Activated CD4-positive, alpha-beta T cell treated with anti-CD3 and anti-CD28 coated beads, Interleukin-2, Interleukin-4, amounts not matched to agents 100 ng/mL and 50 ng/mL, durations not matched to agents 16 hours and 8 hours (primary cell): ENCODE results near the gene KLHL40.
A peak's percentile ranks its signal among the peaks of the same experiment; 100 is the strongest.

Experiments used
- DNase-seq: peaks from one replicate; pipeline ENCODE4 v3.0.0-alpha.2; 2020; ENCODE audit warnings: low spot score

The KLHL40 gene

GRCh38 chr3:42690766-42691680, 5.7 kb downstream of the KLHL40 start:
- no peak for DNase-seq

DNA sequence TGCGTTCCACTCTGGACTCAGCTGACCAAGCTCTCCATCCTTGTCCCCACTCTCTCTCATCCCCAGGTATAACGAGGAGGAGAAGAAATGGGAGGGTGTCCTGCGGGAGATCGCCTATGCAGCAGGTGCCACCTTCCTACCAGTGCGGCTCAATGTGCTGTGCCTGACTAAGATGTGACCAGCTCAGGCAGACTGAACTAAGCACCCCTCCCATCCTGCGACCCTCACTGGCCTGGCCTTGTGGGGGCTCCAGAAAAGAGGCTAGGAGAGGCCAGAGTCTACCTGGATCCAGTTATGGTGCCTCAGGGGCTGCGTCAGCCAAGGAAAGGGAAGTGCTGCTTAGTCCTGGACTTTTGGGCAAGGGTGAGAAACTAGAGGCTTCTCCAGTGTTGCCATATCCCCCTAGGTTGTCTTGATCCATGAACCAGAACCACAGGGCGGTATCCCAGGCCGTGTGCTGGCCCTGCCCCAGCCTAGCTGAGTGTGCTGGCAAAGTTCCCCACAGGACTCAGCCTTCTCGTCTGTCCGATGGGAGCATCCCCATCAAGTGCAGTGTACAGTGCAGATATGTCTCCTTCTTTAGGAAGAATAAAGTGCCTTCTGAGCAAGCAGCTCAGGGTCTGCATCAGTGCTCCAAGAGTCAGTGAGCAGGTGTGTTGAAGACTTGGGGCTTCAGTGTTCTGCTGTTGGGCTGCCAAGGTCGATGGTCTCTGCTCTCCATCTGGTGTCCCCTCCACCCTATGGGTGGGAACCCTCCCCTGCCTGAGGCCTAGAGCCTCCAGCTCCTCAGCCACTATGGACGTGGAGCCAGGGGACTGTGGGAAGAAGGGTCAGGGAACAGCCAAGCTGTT, 6.7 kb downstream of the KLHL40 start:
- DNase-seq: no peak

DNA sequence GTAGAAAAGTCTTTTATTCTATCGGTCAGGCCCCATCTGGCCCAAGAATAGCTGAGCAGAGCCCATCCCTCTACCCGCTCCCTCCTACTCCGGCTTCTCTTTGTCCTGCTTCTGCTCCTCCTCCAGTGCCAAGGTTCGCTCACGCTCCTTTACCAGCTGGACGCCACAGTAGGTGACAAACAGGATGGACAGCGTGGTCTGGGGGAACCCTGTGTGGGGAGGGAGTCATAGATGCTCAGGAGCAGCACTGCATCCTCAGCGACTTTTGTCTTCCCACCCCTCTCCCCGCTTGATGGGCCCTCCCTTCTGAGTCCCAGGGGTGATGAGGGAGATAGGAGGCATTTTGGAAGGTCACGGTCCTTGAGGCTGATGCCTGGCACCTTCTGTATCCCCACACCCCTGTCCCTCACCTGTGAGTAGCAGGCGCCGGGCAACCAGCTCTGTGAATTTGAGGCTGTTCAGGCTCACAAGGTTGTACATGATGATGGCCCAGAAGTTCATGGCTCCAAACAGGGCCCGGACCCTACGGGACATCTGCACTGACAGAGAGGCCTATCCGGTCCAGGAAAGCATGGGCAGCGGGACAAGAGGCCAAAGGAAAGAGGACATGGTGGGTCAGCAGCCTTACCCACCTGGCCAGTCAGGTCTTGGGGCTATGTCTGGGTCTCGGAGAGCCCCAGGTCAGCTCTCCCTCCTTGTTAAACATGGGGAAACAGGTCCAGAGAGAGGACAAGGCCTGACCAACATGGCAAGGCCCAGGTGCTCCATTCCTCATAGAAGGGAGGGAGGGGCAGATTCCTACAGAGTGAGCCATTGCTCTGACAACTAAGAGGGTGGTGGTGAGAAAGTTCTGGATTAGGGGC, 7.6 kb downstream of the KLHL40 start:
- DNase-seq: no peak

DNA sequence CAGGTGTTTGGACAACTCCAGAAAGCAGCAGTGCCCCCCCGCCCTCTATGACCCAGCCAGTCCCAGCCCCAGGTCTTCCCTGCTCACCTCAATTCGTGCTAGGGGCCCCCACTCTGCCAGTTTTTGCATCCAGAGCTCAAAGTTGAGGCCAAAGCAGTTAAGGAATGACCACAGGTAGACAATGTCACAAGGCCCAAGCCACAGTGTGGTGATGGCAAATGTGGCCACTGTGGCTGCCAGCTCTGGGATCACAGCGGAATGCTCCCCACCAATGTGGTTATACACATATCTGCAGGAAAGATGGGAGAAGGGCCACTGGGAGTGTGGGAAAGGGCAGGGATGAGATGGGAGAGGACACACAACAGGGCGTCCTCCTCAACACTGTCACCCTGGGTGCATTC, 8.2 kb downstream of the KLHL40 start:
- DNase-seq: no peak

GRCh38 chr3:42694366-42694765, 9.0 kb downstream of the KLHL40 start:
- no peak for DNase-seq

- DNase-seq: no peak
Observed at GRCh38 chr3:42696356-42697288, 11.3 kb downstream of the KLHL40 start.

DNA sequence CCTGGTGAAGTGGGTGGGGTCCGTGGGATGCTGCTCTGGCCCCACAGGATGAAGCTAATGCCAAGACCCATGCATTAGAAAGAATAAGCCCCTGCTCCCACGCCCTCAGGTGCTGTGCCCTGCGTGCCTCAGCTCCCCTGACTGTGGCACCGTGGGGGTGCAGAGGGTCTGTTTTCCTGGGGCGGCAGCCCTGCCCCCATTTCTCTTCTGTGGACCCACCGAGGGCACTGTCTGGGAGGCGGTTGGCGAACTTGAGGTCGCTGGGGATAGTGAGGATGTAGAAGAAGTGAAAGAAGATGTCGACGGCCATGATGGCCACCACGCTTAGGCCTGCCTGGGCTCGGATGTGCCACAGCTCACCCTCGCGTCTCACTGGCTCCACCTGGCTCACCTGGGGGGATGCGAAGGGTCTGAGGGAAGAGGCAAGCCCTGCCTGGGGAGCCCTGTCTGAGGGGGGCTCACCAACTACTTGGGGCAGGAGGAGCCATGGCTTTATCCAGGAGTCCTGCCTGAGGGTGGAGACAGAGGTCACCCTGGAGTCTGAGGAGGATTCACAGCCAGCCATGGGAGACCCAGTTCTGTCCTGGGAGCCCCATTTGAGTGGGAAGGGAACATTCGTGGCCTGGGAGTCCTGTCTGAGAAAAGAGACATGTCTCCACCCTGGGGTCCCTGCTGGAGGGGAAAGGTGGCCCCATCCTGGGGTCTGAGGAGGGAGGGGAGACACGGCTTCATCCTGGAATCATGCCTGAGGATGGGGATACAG, 12.1 kb downstream of the KLHL40 start:
- no peak for DNase-seq

DNA sequence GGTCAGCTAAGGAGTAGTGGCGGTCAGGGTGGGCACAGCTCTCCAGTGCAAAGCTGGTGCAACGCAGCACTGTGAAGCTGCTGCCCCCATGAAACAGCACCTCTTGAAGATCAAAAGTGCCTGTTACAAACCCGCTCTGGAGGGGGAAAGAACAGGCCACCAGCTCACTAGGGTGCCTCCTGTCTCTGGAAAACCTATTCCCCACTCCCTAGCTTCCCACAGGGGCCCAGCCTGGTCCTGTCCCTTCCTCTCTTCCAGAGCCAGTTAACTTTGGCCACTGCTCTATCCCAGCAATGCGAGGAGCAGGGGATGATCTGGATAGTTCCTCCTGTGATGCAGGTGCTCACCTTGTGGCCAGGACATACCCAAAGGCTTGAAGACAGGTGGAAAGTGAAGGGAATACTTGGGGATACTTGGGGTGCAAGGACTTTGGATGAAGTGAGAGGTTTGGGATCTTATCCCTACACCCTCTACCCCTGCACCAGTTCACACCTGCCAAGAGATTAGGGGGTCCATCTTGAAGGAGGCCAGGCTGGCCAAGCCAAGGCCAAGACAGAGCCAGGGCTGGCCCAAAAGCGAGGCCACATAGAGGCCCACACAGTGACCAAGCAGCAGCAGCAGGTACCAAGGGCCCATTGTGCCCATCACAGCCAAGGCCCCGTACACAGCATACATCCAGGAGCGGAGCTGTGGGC, 13.0 kb downstream of the KLHL40 start:
- no peak for DNase-seq

GRCh38 chr3:42698911-42699230, 13.5 kb downstream of the KLHL40 start:
- peak; percentile 9 for DNase-seq

DNA sequence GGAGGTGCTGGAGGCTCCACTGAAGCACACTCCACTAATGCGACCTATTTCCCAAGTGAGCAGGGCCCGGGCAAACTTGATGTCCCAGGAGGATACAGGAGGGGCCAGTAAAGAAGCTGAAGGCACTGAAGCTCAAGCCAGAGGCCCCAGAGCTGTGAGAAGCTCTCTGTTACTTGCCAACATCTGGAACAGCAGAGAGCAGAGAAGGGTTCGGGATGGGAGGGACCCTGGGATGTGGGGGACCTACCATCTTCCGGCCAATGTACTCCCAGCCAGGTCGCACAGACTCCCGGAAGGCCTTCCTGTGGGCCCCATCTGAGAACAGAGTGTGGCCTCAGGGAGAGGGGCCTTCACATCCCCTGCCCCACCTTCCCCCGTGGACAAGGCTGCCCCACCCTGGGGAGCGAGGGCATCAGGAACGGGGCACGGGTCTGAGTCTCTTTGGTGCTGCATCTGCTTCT, 14.2 kb downstream of the KLHL40 start:
- DNase-seq: no peak

GRCh38 chr3:42700366-42701288, 15.3 kb downstream of the KLHL40 start:
- no peak for DNase-seq

DNA sequence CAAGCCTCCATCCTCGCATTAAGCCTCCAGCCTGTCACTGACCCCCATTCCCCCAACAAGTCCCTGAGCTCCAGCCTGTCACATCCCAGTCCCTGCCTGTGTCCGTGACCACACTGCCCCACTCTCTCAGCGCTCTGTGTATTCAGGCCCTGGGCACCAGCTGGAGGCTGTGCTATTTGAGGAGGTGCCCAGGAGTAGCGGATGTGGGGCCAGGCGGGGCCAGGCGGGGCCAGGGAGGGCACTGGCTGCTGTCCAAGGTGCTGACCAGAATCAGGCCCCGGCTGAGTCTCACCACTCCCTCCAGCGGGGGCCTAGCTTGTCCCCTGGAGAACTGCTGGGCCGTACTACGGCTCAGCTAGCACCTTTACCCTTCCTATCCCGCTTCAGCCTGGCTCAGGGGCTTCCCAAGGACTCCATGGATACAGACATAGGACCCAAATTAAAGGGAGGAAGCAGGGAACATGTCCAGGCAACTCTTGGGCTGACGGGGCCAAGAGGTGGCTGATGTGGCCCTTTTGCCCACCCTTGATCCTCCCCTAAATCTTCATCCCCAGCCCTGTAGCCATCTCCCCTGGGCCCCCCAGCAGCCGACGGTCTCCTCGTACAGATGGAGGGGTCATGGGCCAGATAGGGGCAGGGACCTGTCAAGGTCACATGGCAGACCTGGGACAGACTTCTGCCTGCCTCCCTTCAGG, 16.2 kb downstream of the KLHL40 start:
- peak; percentile 29 for DNase-seq

- no peak for DNase-seq
Observed at GRCh38 chr3:42702066-42702951, 17.0 kb downstream of the KLHL40 start, which contains the start of gene HHATL. TSS of gene HHATL (minus strand) at chr3:42702798. CDS start at chr3:42700826, 1,972 bp downstream.

DNA sequence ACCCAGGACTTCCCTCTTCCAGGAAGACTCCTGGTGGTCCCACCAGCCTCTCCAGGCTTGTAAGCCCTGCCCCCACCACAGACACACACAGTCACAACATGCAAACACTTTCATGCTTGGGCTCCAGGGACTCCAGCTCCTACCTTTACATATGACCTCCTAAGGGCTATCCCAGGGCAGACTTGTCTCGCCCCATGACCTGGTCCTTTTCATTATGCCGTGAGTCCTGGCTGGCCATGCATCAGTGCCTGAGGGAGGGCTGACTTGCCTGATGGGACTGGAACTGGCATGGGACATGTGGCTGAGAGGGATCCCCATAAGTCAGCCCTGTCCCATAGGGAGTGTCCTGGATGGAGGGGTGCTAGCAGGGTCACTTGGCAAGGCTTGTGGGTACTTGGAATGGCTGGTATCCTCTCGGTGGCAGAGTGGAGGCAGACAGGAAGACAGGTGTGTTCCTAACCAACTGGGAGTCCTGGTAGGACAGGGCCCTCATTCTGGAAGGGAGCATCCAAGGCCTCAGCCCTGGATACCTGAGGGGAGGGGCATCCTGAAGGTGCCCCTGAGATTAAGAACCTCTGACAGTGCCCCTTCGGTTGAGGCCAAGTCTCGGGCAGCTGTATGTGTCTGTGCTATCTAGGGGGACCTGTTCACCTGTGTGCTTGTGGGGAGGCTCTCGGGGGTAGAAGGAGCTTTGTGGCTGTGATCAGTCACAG, 17.8 kb downstream of the KLHL40 start:
- no peak for DNase-seq

DNA sequence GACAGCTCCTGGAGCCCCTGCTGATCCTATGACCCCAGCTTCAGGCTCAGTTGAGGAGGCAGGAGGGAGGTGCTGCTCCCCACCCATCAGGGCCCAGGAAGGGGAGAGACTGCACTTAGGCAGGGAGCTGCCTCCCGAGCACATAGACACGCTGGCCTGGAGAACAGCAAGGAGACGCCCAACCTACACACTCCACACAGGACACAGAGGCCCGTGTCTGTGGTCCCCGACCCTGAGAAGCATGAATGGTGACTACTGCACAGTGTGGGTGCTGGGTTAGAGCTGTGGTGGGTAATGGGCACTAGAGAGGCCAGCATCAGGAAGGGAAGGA, 18.3 kb downstream of the KLHL40 start:
- no peak for DNase-seq

- DNase-seq: no peak
Observed at GRCh38 chr3:42704136-42704841, 19.0 kb downstream of the KLHL40 start.
